MG63 (cell line): Measurements from ENCODE around the gene YLPM1. TPM values are rescaled to one million over a fixed set of nuclear protein-coding genes. Genes with fewer than 3 reads are reported as not detected.
"Not testable (repeated sequence)": the region's sequence is repeated elsewhere in the genome, so short reads cannot be mapped to it uniquely, and the experiment has no call there.

Experiments used
- DNase-seq: peaks from one replicate; pipeline ENCODE4 v3.0.0-alpha.2; 2020
- H3K27me3 ChIP-seq: fragments of 250-450 bp; sonication (Bioruptor Pico); 2 replicates; pipeline ENCODE4 v1.5.1; 2020; ENCODE audit warnings: mild to moderate bottlenecking, moderate library complexity
- H3K36me3 ChIP-seq: fragments of 250-450 bp; sonication (Bioruptor Pico); 2 replicates; pipeline ENCODE4 v1.5.1; 2020; ENCODE audit warnings: mild to moderate bottlenecking, moderate library complexity
- H3K4me3 ChIP-seq: fragments of 250-450 bp; sonication (Bioruptor Pico); 2 replicates; pipeline ENCODE4 v1.5.1; 2020; ENCODE audit warnings: mild to moderate bottlenecking, moderate library complexity
- H3K9me3 ChIP-seq: fragments of 250-450 bp; sonication (Bioruptor Pico); 2 replicates; pipeline ENCODE4 v1.5.1; 2020; ENCODE audit warnings: mild to moderate bottlenecking, moderate library complexity
- total RNA-seq: library from RNA; depleted of rRNA; stranded (reverse); fragments of >200 nt; shearing (Covaris generic); gene quantifications from 2 replicates; pipeline ENCODE4 v1.2.3, GENCODE V29; 2014; ENCODE audit warnings: low replicate concordance; rRNA removed

YLPM1 gene
- total RNA-seq = 3.9 and 4.5 TPM in 2 replicates

- H3K4me3 ChIP-seq = peak within 1 kb of the TSS; percentile 89
- no peaks in the 10 kb centered on the region; the same call in 1 of the 2 replicates for H3K36me3 ChIP-seq
- H3K9me3 ChIP-seq = no peaks in the 10 kb centered on the region
- no peaks in the 10 kb centered on the region for H3K27me3 ChIP-seq
- DNase-seq = peak; percentile 85
Measured at GRCh38 chr14:74762917-74763802, at the start of gene YLPM1. Gene YLPM1 (plus strand): TSS chr14:74763316. CDS start chr14:74763490, 174 bp downstream.

DNA sequence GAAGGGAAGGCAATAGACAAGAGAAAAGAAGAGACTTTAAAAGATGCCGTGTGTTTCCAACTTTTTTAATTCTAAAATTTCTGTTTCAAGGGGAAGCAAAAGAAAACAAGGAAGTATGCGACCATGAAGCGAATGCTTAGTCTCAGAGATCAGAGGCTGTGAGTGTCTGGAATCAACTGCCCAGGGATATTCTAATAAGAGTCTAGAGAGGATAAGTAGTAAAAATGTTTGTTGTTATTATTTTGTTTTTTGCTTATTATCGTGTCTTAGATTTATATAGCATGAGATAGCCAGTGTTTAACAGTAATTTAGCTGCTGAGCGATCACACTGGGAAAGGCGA, 49.8 kb upstream of the YLPM1 start:
- Histone ChIP-seq H3K9me3 (no peaks in the 10 kb centered on the region), H3K27me3 (no peaks in the 10 kb centered on the region), H3K4me3 (peak overlapping the region; percentile 81), H3K36me3 (peaks cover 17% of the 10 kb centered on the region)
- DNase-seq = no peak

- DNase-seq = peak; percentile 30
- H3K9me3 ChIP-seq = no peaks in the 10 kb centered on the region
- peaks cover 18% of the 10 kb centered on the region for H3K36me3 ChIP-seq
- no peak overlapping the region for H3K4me3 ChIP-seq
- no peaks in the 10 kb centered on the region for H3K27me3 ChIP-seq
Measured at GRCh38 chr14:74720526-74720925, 42.6 kb upstream of the YLPM1 start.

DNA sequence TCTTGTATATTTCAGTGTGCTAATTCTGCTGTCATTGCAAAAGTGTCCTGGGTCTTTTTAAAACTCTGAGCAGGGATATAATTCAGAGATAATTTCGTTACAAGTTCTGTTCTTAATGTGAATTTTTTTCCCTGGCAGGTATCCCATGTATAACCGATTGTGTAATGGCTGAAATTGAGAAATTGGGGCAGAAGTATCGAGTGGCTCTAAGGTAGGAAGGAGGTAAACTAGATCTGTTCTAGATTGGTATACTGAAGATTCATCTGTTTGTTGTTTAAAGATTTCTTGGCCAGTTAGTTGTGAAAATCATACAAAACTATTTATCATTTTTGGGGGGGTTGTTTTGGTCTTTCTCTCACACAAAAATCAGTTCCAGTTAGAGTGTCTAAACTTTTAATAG, 40.0 kb upstream of the YLPM1 start:
- no peak for DNase-seq
- H3K36me3 ChIP-seq = peaks cover 8% of the 10 kb centered on the region
- H3K4me3 ChIP-seq = no peak overlapping the region

DNA sequence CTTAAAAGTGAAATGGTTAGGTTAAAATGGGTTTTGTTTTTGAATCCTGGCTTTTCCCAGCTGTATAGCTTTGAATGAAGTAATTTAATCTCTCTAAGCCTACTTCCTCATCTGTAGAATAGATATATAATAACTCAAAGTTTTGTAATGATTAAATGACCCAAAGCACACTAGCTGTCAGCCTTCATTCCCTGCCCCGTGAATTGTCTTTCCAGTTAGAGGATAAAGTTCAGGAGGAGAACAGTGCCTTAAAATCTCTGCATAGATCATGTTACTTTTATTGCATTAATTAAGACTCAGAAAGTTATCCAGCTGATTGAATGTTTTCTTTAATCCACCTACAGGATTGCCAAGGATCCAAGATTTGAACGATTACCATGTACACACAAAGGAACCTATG, 30.7 kb upstream of the YLPM1 start:
- no peaks in the 10 kb centered on the region for H3K27me3 ChIP-seq
- no peak overlapping the region for H3K4me3 ChIP-seq
- peaks cover 11% of the 10 kb centered on the region for H3K36me3 ChIP-seq
- no peaks in the 10 kb centered on the region for H3K9me3 ChIP-seq
- DNase-seq = no peak

More for the DNA sequence above, 40.0 kb upstream of the YLPM1 start:
- Histone ChIP-seq H3K9me3 (no peaks in the 10 kb centered on the region), H3K27me3 (no peaks in the 10 kb centered on the region)

- DNase-seq = no peak
- Histone ChIP-seq H3K9me3 (no peaks in the 10 kb centered on the region), H3K27me3 (no peaks in the 10 kb centered on the region), H3K4me3 (no peak overlapping the region), H3K36me3 (peaks cover 11% of the 10 kb centered on the region)
Measured at GRCh38 chr14:74733221-74733620, 29.9 kb upstream of the YLPM1 start.

DNA sequence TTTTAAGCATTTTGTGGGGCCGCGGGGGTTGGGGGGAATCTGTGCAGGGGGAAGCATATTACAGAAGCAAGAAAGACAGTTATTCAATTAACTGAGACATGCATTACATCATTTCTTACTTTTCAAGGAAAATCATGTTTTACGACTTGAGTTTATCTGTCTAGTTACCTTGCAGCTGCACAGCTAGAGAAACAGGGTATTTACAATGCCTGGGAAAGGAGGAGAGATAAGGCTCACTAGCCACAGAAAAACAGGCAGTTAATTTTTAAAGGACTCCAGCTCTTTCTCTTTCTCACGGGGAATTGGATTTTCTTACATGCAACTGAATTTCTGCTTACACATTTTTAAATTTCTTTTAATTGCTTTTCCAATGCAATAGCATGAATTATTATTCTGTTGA, 28.0 kb upstream of the YLPM1 start:
- no peak overlapping the region for H3K4me3 ChIP-seq
- no peaks in the 10 kb centered on the region for H3K27me3 ChIP-seq
- DNase-seq = no peak
- no peaks in the 10 kb centered on the region for H3K9me3 ChIP-seq
- H3K36me3 ChIP-seq = peaks cover 13% of the 10 kb centered on the region

DNA sequence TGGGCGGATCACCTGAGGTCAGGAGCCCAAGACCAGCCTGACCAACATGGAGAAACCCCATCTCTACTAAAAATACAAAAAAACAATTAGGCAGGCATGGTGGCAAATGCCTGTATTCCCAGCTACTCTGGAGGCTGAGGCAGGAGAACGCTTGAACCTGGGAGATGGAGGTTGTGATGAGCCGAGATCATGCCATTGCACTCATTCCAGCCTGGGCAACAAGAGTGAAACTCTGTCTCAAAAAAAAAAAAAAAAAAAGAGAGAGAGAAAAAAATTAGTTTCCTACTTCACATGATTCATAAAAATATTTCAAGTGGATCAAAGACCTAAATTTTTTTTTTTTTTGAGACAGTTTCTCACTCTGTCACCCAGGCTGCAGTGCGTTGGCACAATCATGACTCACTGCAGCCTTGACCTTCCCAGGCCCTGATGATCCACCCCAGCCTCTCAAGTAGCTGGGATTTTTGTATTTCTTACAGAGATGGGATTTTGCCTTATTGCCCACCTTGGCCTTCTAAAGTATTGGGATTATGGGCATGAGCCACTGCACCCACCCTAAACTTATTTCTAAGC, 25.3 kb upstream of the YLPM1 start:
- Histone ChIP-seq H3K9me3 (no peaks in the 10 kb centered on the region), H3K36me3 (peaks cover 6% of the 10 kb centered on the region), H3K4me3 (no peak overlapping the region), H3K27me3 (no peaks in the 10 kb centered on the region)
- no peak for DNase-seq

DNA sequence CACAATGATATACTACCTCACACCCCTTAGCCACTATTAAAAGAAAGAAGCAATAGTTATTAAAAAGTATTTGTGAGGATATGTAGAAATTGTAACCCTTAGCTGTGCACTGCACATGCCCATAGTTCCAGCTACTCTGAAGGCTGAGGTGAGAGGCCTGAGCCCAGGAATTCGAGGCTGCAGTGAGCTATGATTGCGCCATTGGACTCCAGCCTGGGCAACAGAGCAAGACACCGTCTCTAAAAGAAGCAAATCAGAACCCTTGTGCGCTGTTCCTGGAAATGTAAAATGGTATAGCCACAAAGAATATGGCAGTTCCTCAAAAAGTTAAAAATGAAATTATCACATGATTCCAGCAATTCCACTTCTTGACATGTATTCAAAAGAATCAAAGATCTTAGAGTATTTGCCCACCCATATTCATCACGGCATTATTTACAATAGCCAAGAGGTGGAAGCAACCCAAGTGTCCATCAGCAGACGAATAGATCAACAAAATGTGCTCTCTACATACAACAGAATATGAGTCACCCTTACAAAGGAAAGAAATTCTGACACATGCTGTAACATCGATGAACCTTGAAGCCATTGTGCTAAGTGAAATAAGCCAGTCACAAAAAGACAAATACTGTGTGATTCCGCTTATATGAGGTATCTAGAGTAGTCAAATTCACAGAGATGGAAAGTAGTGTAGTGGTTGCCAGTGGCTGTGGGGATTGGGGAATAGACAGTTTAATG, 23.7 kb upstream of the YLPM1 start:
- no peak for DNase-seq
- peaks cover 5% of the 10 kb centered on the region for H3K36me3 ChIP-seq
- no peaks in the 10 kb centered on the region for H3K27me3 ChIP-seq
- H3K9me3 ChIP-seq = no peaks in the 10 kb centered on the region
- no peak overlapping the region for H3K4me3 ChIP-seq

GRCh38 chr14:74747237-74747636, 15.9 kb upstream of the YLPM1 start:
- H3K27me3 ChIP-seq = no peaks in the 10 kb centered on the region
- no peak for DNase-seq
- H3K4me3 ChIP-seq = no peak overlapping the region
- H3K9me3 ChIP-seq = no peaks in the 10 kb centered on the region
- H3K36me3 ChIP-seq = no peaks in the 10 kb centered on the region

DNA sequence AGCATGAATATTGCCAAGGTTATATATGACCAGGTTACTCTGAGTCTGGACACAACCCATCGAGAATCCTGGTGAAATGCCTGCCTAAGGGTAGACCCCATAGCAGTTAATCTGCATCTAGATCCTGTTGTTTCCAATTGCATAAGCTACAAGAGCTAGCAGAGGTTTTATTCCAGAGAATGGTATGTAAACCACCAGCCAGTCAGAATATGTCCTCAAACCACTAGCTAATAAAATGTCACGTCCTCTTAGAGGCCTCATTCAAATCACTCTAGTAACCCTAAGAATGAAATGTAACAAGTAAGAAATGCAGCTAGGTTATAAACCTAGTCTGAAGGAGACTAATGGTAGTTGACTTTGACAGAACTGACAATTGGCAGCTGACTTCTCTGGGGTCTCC, 9.0 kb upstream of the YLPM1 start:
- DNase-seq = no peak
- Histone ChIP-seq H3K9me3 (no peaks in the 10 kb centered on the region), H3K36me3 (no peaks in the 10 kb centered on the region), H3K4me3 (no peak overlapping the region), H3K27me3 (no peaks in the 10 kb centered on the region)

- no peak for DNase-seq
- no peaks in the 10 kb centered on the region for H3K9me3 ChIP-seq
- H3K4me3 ChIP-seq = no peak overlapping the region
- H3K27me3 ChIP-seq = no peaks in the 10 kb centered on the region
- H3K36me3 ChIP-seq = no peaks in the 10 kb centered on the region
Measured at GRCh38 chr14:74754899-74755298, 8.2 kb upstream of the YLPM1 start.

- no peaks in the 10 kb centered on the region for H3K9me3 ChIP-seq
- H3K4me3 ChIP-seq = no peak overlapping the region
- DNase-seq = no peak
- no peaks in the 10 kb centered on the region for H3K27me3 ChIP-seq
- no peaks in the 10 kb centered on the region for H3K36me3 ChIP-seq
Measured at GRCh38 chr14:74756326-74756725, 6.8 kb upstream of the YLPM1 start.

DNA sequence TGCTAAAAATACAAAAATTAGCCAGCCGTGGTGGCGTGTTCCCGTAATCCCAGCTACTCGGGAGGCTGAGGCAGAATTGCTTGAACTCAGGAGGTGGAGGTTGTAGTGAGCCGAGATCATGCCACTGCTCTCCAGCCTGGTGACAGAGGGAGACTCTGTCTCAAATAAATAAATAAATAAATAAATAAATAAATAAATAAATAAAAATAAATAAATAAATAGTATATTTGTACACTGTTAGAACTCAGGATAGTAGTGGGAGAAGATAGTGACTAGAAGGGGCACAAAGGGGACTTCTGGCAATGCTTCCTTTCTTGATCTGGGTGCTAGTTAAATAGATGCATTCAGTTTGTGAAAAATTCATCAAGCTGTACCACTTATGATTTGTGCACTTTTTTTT, 4.6 kb upstream of the YLPM1 start:
- DNase-seq, H3K36me3 ChIP-seq, H3K9me3 ChIP-seq, H3K4me3 ChIP-seq, H3K27me3 ChIP-seq: not testable (repeated sequence)

DNA sequence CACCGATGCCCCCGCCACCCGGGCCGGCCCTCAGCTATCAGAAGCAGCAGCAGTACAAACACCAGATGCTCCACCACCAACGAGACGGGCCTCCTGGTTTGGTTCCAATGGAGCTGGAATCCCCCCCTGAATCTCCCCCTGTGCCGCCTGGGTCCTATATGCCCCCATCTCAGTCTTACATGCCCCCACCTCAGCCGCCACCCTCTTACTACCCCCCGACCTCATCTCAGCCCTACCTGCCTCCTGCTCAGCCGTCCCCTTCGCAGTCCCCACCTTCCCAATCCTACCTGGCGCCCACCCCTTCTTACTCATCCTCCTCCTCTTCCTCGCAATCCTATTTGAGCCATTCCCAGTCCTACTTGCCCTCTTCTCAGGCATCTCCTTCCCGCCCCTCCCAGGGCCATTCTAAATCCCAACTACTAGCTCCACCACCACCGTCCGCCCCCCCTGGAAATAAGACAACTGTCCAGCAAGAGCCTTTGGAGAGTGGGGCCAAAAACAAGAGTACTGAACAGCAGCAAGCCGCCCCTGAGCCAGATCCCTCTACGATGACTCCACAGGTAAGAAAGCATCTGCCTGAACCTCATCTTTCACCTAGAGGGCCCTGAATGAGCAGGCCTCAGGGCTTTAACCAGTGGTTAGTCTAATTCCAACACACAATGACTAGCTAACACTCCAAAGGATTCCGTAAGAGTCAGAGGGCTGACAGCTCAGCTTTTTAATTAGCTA, 851 bp downstream of the YLPM1 start:
- Histone ChIP-seq H3K4me3 (peak overlapping the region; percentile 89), H3K27me3 (no peaks in the 10 kb centered on the region), H3K9me3 (no peaks in the 10 kb centered on the region), H3K36me3 (no peaks in the 10 kb centered on the region; the same call in 1 of the 2 replicates)
- DNase-seq = peak; percentile 1

GRCh38 chr14:74765721-74766120, 2.6 kb downstream of the YLPM1 start:
- no peak for DNase-seq
- no peaks in the 10 kb centered on the region for H3K27me3 ChIP-seq
- no peaks in the 10 kb centered on the region; the same call in 1 of the 2 replicates for H3K36me3 ChIP-seq
- H3K9me3 ChIP-seq = no peaks in the 10 kb centered on the region
- peak overlapping the region; percentile 89 for H3K4me3 ChIP-seq

GRCh38 chr14:74771399-74771798, 8.3 kb downstream of the YLPM1 start:
- H3K27me3 ChIP-seq = no peaks in the 10 kb centered on the region
- no peaks in the 10 kb centered on the region; the same call in none of the 2 replicates for H3K36me3 ChIP-seq
- H3K4me3 ChIP-seq = no peak overlapping the region
- no peak for DNase-seq
- no peaks in the 10 kb centered on the region for H3K9me3 ChIP-seq
